ENCODE measurements around the gene ZNF778.

The ZNF778 gene

DNA sequence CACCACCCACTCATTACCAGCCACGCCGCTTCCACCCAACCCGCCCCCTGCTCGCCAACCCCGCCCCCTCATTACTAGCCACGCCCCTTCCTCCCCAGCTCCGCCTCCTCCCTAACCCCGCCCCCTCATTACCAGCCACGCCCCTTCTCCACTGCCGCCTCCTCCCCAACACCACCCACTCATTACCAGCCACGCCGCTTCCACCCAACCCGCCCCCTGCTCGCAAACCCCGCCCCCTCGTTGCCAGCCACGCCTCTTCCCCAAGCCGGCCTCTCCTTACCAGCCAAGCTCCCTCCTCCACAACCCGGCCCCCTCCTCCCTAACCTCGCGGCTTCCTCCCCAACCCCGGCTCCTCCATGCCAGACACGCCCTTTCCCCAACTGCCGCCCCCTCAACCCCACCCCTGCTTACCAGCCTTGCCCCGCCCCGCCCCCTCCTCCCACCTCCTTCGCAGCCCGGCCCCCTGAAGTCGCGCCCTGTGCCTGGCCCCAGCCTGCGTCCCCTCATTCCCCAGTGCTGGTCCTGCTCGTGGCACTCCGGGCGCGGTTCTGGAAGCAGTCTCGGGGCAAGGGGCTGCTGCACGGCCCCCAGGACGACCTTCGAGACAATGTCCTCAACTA is 24.4 kb upstream of the ZNF778 start:
- TF ChIP-seq CTCF (IDR thresholded peaks at IDR 0.05; ENCODE audit: extremely low read depth, insufficient read depth, missing control alignments): no peak
- in situ Hi-C loops (cut with MboI; ENCODE audit: low pct_unique_long_range_greater_than_20kb, low sequenced_read_pairs, unreplicated experiment): no loop called here
- peak; percentile 87 for DNase-seq (ENCODE audit: low spot score)

DNA sequence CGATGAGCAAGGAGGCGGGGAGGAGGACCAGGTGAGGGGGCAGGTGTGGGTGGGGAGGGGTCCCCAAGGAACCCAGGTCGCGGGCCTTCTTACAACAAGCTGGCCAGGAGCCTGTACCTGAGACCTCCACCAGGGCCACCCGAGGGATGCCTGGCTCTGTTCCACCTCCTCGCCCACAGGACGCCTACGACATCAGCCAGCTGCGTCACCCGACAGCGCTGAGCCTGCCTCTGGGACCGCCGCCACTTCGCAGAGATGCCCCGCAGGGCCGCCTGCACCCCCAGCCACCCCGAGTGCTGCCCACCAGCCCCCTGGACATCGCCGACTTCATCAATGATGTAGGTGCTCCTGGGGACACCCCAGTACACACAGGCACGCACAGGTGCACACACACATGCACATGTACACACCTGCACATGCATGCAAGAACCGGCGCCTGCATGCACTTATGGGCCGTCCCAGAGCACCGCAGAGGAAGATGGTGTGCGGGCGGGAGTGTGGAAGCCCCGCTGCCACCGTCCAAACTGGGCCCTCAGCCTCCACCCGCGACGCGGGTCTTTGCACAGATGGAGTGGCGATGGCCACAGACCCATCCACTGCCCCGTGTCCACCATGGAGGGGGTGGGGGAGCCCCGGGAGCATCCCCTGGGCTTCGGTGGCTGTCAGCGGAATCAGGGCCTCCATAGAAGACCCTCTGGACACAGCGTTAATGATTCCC is 23.8 kb upstream of the ZNF778 start:
- no peak for TF ChIP-seq CTCF (IDR thresholded peaks at IDR 0.05; ENCODE audit: extremely low read depth, insufficient read depth, missing control alignments)
- in situ Hi-C loops (cut with MboI; ENCODE audit: low pct_unique_long_range_greater_than_20kb, low sequenced_read_pairs, unreplicated experiment): no loop called here
- DNase-seq (ENCODE audit: low spot score): no peak

DNA sequence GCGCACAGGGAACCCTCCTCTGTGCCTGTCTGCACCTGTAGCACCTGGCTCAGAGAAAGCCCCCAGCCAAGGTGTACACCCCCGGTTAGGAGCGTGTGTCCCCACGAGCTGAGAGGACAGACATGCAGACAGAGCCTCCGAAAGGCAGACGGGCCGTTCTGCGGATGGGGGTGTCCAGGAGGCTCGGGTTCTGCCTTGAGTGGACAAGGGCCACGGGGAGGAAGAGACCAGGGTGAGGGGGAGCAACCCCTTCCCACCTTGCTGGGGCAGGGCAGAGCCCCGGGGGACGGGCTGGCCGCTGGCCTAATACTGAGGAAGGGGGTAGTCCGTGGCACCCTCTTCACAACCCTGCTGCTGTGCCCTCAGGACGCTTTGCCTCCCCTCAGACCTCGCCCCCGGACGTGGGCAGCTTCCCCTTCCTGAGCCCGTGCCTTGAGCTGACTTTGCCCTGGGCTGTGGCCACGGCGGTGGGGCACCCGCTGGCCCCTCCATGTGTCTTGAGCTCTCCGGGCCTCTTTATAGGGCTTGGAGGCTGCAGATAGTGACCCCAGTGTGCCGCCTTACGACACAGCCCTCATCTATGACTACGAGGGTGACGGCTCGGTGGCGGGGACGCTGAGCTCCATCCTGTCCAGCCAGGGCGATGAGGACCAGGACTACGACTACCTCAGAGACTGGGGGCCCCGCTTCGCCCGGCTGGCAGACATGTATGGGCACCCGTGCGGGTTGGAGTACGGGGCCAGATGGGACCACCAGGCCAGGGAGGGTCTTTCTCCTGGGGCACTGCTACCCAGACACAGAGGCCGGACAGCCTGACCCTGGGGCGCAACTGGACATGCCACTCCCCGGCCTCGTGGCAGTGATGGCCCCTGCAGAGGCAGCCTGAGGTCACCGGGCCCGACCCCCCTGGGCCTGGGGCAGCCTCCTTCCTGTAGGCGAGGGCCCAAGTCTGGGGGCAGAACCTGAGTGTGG is 22.9 kb upstream of the ZNF778 start:
- TF ChIP-seq CTCF (IDR thresholded peaks at IDR 0.05; ENCODE audit: extremely low read depth, insufficient read depth, missing control alignments): no peak
- DNase-seq (ENCODE audit: low spot score): no peak
- in situ Hi-C loops (cut with MboI; ENCODE audit: low pct_unique_long_range_greater_than_20kb, low sequenced_read_pairs, unreplicated experiment): no loop called here

GRCh38 chr16:89195521-89196171 is 21.9 kb upstream of the ZNF778 start:
- DNase-seq (ENCODE audit: low spot score): no peak
- in situ Hi-C loops (cut with MboI; ENCODE audit: low pct_unique_long_range_greater_than_20kb, low sequenced_read_pairs, unreplicated experiment): no loop called here
- TF ChIP-seq CTCF (IDR thresholded peaks at IDR 0.05; ENCODE audit: extremely low read depth, insufficient read depth, missing control alignments): no peak

GRCh38 chr16:89197033-89197632 is 20.4 kb upstream of the ZNF778 start:
- no peak for TF ChIP-seq CTCF (IDR thresholded peaks at IDR 0.05; ENCODE audit: extremely low read depth, insufficient read depth, missing control alignments)
- no peak for DNase-seq (ENCODE audit: low spot score)
- in situ Hi-C loops (cut with MboI; ENCODE audit: low pct_unique_long_range_greater_than_20kb, low sequenced_read_pairs, unreplicated experiment): no loop called here

Measured in GM13977 (cell line).